Osteoblast (primary cell): ENCODE results near the gene TIE1. TPM values are rescaled to one million over a fixed set of nuclear protein-coding genes. Genes with fewer than 3 reads are reported as not detected.

ENCODE experiments used
- DNase-seq: peaks from one replicate; pipeline ENCODE4 v3.0.0; 2011; ENCODE audit warnings: low spot score, mixed read lengths; ENCODE audit not compliant: insufficient read length; ENCODE audit errors: missing footprints
- H2AFZ ChIP-seq: 2 replicates; pipeline ENCODE4 v1.6.0; 2011; ENCODE audit warnings: mild to moderate bottlenecking, low read length
- H3K27ac ChIP-seq: 2 replicates; pipeline ENCODE4 v1.5.1; 2011; ENCODE audit warnings: mild to moderate bottlenecking, low read depth, low read length, moderate library complexity
- H3K27me3 ChIP-seq: 2 replicates; pipeline ENCODE4 v1.6.0; 2012; ENCODE audit warnings: mild to moderate bottlenecking, control low read depth, inconsistent platforms, low read length, moderate library complexity; ENCODE audit not compliant: insufficient read depth
- H3K36me3 ChIP-seq: 2 replicates; pipeline ENCODE4 v1.5.1; 2011; ENCODE audit warnings: mild to moderate bottlenecking, low read length, control low read depth, moderate library complexity; ENCODE audit not compliant: insufficient read depth
- H3K4me1 ChIP-seq: 2 replicates; pipeline ENCODE4 v1.5.1; 2011; ENCODE audit warnings: mild to moderate bottlenecking, low read length, control low read depth, moderate library complexity; ENCODE audit not compliant: insufficient read depth
- H3K4me2 ChIP-seq: 2 replicates; pipeline ENCODE4 v1.6.0; 2011; ENCODE audit warnings: mild to moderate bottlenecking, low read length; ENCODE audit not compliant: insufficient read depth
- H3K4me3 ChIP-seq: fragments of 200-600 bp; sonication (generic); 3 replicates; pipeline ENCODE4 v1.5.1; 2012; ENCODE audit warnings: mild to moderate bottlenecking, low read length, inconsistent platforms; ENCODE audit not compliant: insufficient read depth
- H3K79me2 ChIP-seq: 2 replicates; pipeline ENCODE4 v1.6.0; 2012; ENCODE audit warnings: mild to moderate bottlenecking, low read length, control low read depth, inconsistent platforms; ENCODE audit not compliant: insufficient read depth
- H3K9me3 ChIP-seq: 2 replicates; pipeline ENCODE4 v1.5.1; 2011; ENCODE audit warnings: low read depth, low read length, control low read depth
- H4K20me1 ChIP-seq: 2 replicates; pipeline ENCODE4 v1.6.0; 2012; ENCODE audit warnings: mild to moderate bottlenecking, low read length, control low read depth; ENCODE audit not compliant: insufficient read depth
- total RNA-seq: library from RNA; depleted of rRNA; stranded (reverse); fragments of >200 nt; gene quantifications from 2 replicates; pipeline ENCODE4 v1.2.3, GENCODE V29; 2012
- TF ChIP-seq, protein P1 (sequence below): IDR thresholded peaks from 2 replicates; pipeline ENCODE4 v1.5.1; 2011; ENCODE audit warnings: mild to moderate bottlenecking, low read depth, low read length, moderate library complexity; ENCODE audit errors: extremely low read depth

TIE1 gene
- total RNA-seq, 1 donor = not detected

DNA sequence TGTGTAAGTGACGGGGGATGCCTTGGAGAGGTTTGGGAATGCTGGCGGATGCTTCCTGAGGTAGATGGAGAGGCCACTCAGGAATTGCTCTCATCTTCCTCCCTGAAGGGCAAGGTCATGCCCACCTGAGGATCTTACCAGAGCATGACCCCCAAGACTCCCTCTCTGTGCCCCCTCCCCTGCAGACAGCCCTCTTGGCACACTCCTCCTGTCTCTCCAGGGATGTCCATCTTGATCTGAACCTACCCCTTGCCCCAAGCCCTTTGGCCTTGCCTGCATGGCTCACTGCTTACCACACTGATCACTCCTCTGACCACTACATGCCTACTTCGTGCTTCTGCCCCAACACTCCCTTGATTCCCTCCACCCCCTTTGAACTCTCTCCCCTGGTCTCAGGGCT lies 19.0 kb downstream of the TIE1 start:
- H4K20me1 ChIP-seq = no peaks in the 10 kb centered on the region
- TF ChIP-seq, protein P1, sequence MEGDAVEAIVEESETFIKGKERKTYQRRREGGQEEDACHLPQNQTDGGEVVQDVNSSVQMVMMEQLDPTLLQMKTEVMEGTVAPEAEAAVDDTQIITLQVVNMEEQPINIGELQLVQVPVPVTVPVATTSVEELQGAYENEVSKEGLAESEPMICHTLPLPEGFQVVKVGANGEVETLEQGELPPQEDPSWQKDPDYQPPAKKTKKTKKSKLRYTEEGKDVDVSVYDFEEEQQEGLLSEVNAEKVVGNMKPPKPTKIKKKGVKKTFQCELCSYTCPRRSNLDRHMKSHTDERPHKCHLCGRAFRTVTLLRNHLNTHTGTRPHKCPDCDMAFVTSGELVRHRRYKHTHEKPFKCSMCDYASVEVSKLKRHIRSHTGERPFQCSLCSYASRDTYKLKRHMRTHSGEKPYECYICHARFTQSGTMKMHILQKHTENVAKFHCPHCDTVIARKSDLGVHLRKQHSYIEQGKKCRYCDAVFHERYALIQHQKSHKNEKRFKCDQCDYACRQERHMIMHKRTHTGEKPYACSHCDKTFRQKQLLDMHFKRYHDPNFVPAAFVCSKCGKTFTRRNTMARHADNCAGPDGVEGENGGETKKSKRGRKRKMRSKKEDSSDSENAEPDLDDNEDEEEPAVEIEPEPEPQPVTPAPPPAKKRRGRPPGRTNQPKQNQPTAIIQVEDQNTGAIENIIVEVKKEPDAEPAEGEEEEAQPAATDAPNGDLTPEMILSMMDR = no peak
- H3K9me3 ChIP-seq = no peaks in the 10 kb centered on the region
- no peak overlapping the region for H3K27ac ChIP-seq
- H2AFZ ChIP-seq = no peak overlapping the region
- H3K4me3 ChIP-seq = no peak overlapping the region
- no peaks in the 10 kb centered on the region for H3K4me1 ChIP-seq
- H3K79me2 ChIP-seq = no peaks in the 10 kb centered on the region
- H3K4me2 ChIP-seq = no peak overlapping the region
- no peaks in the 10 kb centered on the region for H3K36me3 ChIP-seq
- DNase-seq = no peak
- H3K27me3 ChIP-seq = no peaks in the 10 kb centered on the region

DNA sequence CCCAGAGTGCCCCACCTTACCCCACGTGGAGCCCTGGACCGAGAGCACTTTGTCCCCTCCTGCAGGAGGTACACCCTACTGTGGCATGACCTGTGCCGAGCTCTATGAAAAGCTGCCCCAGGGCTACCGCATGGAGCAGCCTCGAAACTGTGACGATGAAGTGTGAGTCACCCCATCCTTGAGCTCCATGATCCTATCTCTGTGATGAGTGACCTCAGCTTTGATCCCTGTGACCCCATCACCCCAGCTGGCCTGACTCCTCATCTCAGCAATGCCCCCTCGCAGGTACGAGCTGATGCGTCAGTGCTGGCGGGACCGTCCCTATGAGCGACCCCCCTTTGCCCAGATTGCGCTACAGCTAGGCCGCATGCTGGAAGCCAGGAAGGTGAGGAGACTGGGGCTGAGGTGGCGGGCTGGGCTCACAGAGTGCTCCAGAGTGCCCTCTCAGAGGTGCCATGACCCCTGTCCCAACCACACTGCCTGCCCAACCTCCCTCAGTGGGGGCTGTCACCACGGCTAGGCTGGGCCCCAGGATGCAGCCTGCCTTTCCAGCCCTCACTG lies 20.6 kb downstream of the TIE1 start:
- H3K36me3 ChIP-seq = no peaks in the 10 kb centered on the region
- H3K27me3 ChIP-seq = no peaks in the 10 kb centered on the region
- H3K4me2 ChIP-seq = no peak overlapping the region
- TF ChIP-seq, protein P1 = no peak
- H3K9me3 ChIP-seq = no peaks in the 10 kb centered on the region
- H3K27ac ChIP-seq = no peak overlapping the region
- no peak overlapping the region for H2AFZ ChIP-seq
- H3K79me2 ChIP-seq = no peaks in the 10 kb centered on the region
- H4K20me1 ChIP-seq = no peaks in the 10 kb centered on the region
- no peak overlapping the region for H3K4me3 ChIP-seq
- DNase-seq = no peak
- H3K4me1 ChIP-seq = no peaks in the 10 kb centered on the region

DNA sequence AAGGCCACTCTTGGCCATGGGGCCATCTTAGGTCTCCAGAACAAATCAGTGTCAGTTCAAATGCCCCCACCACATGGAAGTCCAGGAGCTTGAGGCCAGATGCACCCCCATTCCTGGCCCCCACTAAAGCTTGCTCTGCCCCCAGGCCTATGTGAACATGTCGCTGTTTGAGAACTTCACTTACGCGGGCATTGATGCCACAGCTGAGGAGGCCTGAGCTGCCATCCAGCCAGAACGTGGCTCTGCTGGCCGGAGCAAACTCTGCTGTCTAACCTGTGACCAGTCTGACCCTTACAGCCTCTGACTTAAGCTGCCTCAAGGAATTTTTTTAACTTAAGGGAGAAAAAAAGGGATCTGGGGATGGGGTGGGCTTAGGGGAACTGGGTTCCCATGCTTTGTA lies 21.7 kb downstream of the TIE1 start:
- H3K4me2 ChIP-seq = no peak overlapping the region
- H3K4me1 ChIP-seq = no peaks in the 10 kb centered on the region
- DNase-seq = no peak
- H2AFZ ChIP-seq = no peak overlapping the region
- H3K27me3 ChIP-seq = no peaks in the 10 kb centered on the region
- no peak overlapping the region for H3K4me3 ChIP-seq
- H3K9me3 ChIP-seq = no peaks in the 10 kb centered on the region
- H4K20me1 ChIP-seq = no peaks in the 10 kb centered on the region
- H3K79me2 ChIP-seq = no peaks in the 10 kb centered on the region
- no peak overlapping the region for H3K27ac ChIP-seq
- H3K36me3 ChIP-seq = no peaks in the 10 kb centered on the region
- TF ChIP-seq, protein P1 = no peak

DNA sequence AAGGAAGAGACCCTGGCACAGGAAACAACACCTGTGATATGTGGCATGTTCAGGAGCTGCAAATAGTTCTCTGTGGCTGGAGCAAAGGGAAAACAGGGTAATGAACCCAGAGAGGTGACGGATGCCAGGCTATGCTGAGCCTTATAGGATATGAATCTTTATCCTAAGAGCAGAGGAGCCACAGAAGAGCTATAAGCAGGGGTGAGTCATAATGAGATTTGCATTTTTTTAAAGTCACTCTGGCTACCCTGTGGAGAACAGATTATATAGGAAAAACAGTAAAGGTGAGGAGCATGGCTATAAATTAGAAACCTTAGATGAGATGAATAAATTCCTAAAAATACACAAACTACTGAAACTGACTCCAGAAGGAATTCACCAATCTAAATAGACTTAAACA lies 24.0 kb downstream of the TIE1 start:
- Histone ChIP-seq H2AFZ (no peak overlapping the region), H3K27me3 (no peaks in the 10 kb centered on the region), H3K4me2 (no peak overlapping the region), H4K20me1 (no peaks in the 10 kb centered on the region), H3K36me3 (no peaks in the 10 kb centered on the region), H3K9me3 (no peaks in the 10 kb centered on the region), H3K4me3 (no peak overlapping the region), H3K79me2 (no peaks in the 10 kb centered on the region), H3K27ac (no peak overlapping the region), H3K4me1 (peaks cover 3% of the 10 kb centered on the region)
- DNase-seq = no peak
- TF ChIP-seq, protein P1 = no peak
